ENCODE results near the gene C1orf210.

C1orf210 gene

DNA sequence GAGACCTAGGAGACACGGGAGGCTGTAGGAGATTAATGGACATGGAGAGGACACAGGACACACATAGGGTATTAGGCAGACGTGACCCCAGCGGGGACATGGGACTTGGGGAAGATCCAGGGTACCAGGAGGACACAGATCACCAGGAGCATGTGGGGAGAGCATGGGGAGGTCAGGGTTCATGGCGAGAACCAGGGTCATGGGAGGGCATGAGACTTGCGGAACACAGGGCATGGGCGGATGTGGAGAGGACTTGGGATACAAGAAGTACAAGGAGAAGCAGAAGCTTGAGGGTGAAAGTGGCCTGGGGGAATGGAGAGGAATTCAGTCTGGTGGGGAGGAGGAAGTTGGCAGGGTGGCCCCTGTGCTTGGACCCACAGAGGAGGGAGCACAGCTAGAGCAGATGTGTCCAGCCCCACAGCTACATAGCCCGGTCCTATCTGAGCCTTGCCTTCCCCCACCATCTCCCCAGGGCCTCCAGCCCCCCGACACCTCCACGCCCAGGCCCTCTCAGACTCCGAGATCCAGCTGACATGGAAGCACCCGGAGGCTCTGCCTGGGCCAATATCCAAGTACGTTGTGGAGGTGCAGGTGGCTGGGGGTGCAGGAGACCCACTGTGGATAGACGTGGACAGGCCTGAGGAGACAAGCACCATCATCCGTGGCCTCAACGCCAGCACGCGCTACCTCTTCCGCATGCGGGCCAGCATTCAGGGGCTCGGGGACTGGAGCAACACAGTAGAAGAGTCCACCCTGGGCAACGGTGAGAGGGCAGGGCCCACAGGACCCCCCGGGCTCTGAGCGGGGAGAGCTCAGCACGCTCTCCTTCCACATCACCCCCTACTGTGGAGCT is 27.5 kb upstream of the C1orf210 start:
- no peak overlapping the region for H3K27ac ChIP-seq
- no peak overlapping the region for H3K4me3 ChIP-seq

- H3K4me3 ChIP-seq = no peak overlapping the region
- no peak overlapping the region for H3K27ac ChIP-seq
Observed at GRCh38 chr1:43312212-43312623, 26.8 kb upstream of the C1orf210 start.

DNA sequence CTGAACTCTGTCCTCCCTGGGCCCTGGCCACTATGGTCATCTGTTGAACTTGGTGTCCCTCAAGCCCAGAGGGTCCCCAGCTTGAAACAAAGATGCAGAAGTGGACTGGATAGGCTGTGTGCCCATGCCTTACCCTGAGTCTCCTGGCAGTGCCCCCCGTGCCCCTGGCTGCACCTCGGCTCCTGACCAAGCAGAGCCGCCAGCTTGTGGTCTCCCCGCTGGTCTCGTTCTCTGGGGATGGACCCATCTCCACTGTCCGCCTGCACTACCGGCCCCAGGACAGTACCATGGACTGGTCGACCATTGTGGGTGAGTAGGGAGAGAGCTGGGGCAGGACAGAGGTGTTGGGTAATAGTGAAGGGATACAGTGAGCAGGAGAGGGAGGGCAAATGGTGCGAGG is 26.1 kb upstream of the C1orf210 start:
- H3K27ac ChIP-seq = no peak overlapping the region
- no peak overlapping the region for H3K4me3 ChIP-seq

DNA sequence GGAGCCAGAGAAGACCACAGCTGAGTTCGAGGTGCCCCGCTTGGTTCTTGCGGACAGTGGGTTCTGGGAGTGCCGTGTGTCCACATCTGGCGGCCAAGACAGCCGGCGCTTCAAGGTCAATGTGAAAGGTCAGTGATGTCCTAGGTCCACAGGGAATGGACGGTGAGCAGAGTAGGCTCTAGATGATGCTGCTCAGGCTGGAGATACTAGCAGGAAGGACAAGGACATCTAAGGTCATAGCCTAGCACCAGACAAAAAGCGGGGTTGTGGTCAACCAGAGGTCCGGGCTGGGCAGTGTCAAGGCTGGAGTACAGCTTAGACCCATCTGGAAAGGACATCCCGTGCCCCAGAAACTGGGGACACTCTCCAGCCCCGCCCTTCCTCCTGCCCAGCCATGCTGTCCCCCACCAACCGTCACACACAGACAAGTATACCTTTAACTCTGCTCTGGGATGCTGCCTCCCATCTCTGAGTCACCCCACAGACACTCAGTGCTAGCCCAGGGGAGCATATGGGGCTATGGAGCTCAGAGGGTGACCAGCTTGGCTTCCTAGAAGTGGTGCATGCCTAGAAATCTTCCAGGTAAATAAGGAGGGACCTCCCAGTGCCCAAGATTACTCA is 24.1 kb upstream of the C1orf210 start:
- H3K4me3 ChIP-seq = no peak overlapping the region
- no peak overlapping the region for H3K27ac ChIP-seq

DNA sequence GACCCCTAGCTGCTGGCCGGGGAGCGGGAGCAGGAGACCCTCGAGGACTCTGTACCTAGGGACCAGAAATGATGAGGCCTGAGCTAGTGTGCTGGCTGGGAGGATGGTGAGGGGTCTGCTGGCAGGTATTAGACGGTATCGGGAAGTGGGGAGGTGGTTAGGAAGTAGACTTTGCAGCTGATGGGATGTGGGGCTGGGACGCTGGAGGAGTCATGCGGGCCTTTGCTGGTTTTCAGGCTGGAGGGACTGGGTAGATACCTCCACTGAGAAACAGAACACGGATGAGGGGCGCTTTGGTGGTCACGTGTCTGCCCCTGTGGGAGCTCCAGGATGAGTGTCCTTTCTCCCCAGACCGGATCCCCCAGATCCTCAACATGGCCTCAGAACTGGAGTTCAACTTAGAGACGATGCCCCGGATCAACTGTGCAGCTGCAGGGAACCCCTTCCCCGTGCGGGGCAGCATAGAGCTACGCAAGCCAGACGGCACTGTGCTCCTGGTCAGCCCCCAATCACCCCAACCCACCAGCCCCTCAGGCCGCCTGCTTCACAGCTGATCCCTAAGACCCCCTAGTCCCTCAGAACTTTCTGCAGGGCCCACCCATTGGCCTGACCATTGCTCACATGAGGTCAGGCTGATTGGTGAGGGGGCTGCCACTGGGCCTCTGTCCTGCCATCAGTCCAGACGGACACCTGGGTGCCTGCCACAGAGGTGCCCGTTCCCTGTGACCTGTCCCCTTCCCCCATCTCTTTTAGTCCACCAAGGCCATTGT is 23.4 kb upstream of the C1orf210 start:
- no peak overlapping the region for H3K27ac ChIP-seq
- H3K4me3 ChIP-seq = no peak overlapping the region

- Histone ChIP-seq H3K27ac (no peak overlapping the region), H3K4me3 (no peak overlapping the region)
Observed at GRCh38 chr1:43307458-43308158, 22.2 kb upstream of the C1orf210 start.

GRCh38 chr1:43306688-43307457 is 21.5 kb upstream of the C1orf210 start:
- H3K4me3 ChIP-seq = no peak overlapping the region
- H3K27ac ChIP-seq = no peak overlapping the region

DNA sequence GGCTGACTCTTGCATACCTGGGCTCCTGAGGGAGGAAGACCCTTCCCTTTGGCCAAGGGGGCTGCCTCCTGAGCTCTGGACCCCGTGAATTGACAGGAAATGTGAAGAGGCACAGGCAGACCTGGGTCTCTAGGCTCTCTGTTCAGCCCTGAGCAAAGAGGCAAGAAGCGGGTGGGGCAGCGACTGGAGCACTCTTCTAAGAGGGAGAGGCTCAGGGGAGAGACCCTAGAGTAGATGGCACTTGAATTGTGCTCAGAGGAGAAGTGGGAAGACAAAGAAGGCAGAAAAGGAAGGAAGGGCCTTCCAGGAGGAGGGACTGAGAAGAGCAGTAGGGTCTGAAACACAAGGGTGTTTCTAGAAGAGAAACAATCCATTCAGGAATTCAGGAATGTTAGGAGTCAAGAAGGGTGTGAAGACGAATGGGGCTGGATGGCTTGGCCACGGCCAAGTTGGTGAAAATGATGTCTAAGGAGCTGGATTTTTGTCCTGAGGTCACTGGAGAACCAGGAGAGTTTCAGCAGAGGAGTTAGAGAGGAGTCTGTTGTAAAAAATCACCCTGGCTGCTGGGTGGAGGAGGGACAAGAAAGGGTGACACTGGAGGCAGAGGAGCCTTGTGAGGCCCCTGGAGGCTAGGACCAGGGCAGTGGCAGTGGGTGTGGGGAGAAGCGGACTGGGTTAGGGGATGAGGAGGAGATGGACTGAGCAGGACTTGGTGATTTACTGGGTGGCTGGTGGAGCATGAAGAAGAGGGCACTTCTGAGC is 20.7 kb upstream of the C1orf210 start:
- H3K27ac ChIP-seq = peak overlapping the region in 1 of 21 experiments; percentile 1

GRCh38 chr1:43305461-43305860 is 20.1 kb upstream of the C1orf210 start:
- Histone ChIP-seq H3K4me3 (no peak overlapping the region), H3K27ac (no peak overlapping the region)

More for the DNA sequence above, 20.7 kb upstream of the C1orf210 start:
- H3K4me3 ChIP-seq = no peak overlapping the region

DNA sequence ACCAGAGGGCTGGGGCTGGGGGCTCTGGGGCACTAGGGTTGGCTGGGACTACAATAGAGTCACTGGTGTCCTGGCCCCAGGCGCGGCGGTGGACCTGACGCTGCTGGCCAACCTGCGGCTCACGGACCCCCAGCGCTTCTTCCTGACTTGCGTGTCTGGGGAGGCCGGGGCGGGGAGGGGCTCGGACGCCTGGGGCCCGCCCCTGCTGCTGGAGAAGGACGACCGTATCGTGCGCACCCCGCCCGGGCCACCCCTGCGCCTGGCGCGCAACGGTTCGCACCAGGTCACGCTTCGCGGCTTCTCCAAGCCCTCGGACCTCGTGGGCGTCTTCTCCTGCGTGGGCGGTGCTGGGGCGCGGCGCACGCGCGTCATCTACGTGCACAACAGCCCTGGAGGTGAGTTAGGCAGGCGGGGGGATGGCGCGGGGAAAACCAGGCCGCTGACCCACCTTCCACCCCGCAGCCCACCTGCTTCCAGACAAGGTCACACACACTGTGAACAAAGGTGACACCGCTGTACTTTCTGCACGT is 19.5 kb upstream of the C1orf210 start:
- Histone ChIP-seq H3K27ac (peak overlapping the region in 6 of 21 experiments; percentile 3 to 29 (median 16)), H3K4me3 (no peak overlapping the region)

- H3K4me3 ChIP-seq = no peak overlapping the region
Observed at GRCh38 chr1:43304314-43304681, 18.9 kb upstream of the C1orf210 start.

GRCh38 chr1:43303471-43304313 is 18.3 kb upstream of the C1orf210 start:
- Histone ChIP-seq H3K4me3 (no peak overlapping the region), H3K27ac (peak overlapping the region in 5 of 21 experiments; percentile 1 to 43 (median 7))

More at GRCh38 chr1:43304314-43304681, 18.9 kb upstream of the C1orf210 start:
- H3K27ac ChIP-seq = peak overlapping the region in 7 of 21 experiments; percentile 3 to 29 (median 8)

- H3K4me3 ChIP-seq = peak overlapping the region in 1 of 7 experiments; percentile 27
- peak overlapping the region in 1 of 21 experiments; percentile 43 for H3K27ac ChIP-seq
Observed at GRCh38 chr1:43302721-43303470, 17.5 kb upstream of the C1orf210 start.

- H3K27ac ChIP-seq = peak overlapping the region in 1 of 21 experiments; percentile 69
Observed at GRCh38 chr1:43302201-43302600, 16.8 kb upstream of the C1orf210 start.

DNA sequence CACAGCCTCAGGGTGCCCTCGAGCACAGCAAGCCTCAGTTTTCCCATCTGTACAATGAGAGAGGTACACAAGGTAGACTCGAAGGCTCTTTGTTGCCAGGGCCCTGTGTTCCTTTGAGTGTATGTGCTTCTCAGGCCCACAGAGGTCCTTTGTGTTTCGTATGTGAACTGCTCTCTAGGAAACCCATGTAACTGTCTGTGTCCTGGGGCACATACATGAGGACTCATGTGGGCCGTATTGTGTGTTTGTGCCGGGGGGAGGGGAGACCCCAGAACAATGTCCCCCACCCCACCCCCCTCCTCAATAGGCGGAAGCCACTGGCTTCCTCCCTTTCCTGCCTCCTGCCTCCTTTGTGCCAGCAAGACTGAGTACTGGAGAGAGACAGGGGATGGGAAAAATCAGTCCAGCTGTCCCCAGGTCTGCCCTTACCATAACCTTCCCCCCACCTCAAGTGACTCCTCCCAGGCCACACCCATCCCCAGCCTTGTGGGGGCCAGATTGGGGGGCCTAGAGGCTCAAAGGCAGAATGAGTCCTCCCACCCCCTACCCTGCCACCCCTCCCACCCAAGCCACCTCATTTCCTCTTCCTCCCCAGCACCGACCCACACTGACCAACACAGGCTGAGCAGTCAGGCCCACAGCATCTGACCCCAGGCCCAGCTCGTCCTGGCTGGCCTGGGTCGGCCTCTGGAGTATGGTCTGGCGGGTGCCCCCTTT is 15.2 kb upstream of the C1orf210 start, which contains the start of gene TIE1:
Gene TIE1, plus strand, starts transcription at position 605 of the 717 bp plus-strand sequence. Its CDS starts 90 bp downstream, at position 695.
- Histone ChIP-seq H3K4me3 (peak within 1 kb of the TSS in 5 of 7 experiments; percentile 3 to 27 (median 17)), H3K27ac (peak within 1 kb of the TSS in 10 of 21 experiments; percentile 4 to 69 (median 32))

More at GRCh38 chr1:43302201-43302600, 16.8 kb upstream of the C1orf210 start:
- H3K4me3 ChIP-seq = peak overlapping the region in 1 of 7 experiments; percentile 27
